ENCODE results near the gene PDS5B. TPM values are rescaled to one million over a fixed set of nuclear protein-coding genes. Genes with fewer than 3 reads are reported as not detected.

The PDS5B gene
- total RNA-seq, 2 experiments from 2014 or later: 44.1 to 46.6 TPM

DNA sequence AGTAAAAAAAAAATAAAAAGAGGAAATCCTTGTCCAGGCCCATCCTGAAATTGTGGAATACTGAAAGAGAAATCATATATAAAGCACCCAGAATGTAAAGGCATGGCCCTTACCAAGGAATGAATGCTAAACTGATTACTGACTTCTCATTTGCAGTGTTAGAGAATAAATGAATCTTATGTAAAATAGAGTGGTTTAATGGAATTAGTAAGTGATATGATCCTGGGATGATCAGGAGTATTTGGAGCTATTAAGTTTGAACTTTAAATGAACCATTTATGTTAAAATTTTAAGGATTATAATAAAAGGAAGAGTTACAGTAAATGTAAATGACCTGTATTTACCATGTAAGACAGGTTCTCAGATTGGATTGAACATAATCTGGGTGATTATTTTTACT lies 75.4 kb downstream of the PDS5B start:
- Mint-ChIP-seq H3K36me3 (ENCODE audit: low read depth) (peaks cover 20% of the 10 kb centered on the region), H3K4me3 (no peak overlapping the region), H3K4me1 (ENCODE audit: low read depth) (peaks cover 13% of the 10 kb centered on the region), H3K27me3 (no peaks in the 10 kb centered on the region), H3K27ac (no peak overlapping the region), H3K9me3 (no peaks in the 10 kb centered on the region)
- intact Hi-C loops (cut with micrococcal nuclease): no loop called here
- TF ChIP-seq, protein P1, sequence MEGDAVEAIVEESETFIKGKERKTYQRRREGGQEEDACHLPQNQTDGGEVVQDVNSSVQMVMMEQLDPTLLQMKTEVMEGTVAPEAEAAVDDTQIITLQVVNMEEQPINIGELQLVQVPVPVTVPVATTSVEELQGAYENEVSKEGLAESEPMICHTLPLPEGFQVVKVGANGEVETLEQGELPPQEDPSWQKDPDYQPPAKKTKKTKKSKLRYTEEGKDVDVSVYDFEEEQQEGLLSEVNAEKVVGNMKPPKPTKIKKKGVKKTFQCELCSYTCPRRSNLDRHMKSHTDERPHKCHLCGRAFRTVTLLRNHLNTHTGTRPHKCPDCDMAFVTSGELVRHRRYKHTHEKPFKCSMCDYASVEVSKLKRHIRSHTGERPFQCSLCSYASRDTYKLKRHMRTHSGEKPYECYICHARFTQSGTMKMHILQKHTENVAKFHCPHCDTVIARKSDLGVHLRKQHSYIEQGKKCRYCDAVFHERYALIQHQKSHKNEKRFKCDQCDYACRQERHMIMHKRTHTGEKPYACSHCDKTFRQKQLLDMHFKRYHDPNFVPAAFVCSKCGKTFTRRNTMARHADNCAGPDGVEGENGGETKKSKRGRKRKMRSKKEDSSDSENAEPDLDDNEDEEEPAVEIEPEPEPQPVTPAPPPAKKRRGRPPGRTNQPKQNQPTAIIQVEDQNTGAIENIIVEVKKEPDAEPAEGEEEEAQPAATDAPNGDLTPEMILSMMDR (IDR thresholded peaks at IDR 0.05): no peak
- ChIA-PET CTCF (interaction anchor here (1.6 to 2.5 kb wide), 3 partner anchors 11 to 80 kb away, joined by 4 to 17 read pairs (median 5); no protein-coding TSS in a partner anchor), POLR2A (no interaction called here)
- DNase-seq (no peak), ATAC-seq (no peak)

DNA sequence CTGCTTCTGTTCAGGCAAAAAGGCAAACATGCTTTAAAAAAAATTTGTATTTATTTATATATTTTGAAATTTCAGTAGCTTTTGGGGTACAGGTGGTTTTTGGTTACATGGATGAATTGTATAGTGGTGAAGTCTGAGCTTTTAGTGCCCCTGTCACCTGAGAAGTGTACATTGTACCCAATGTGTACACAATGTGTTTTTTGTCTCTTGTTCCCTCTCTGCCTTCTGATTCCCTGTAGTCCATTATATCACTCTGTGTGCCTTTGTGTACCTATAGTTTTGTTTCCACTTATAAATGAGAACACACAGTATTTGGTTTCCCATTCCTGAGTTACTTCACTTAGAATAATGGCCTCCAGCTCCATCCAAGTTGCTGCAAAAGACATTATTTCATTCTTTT lies 77.4 kb downstream of the PDS5B start:
- ATAC-seq (no peak), DNase-seq (no peak)
- Mint-ChIP-seq H3K36me3 (ENCODE audit: low read depth) (peaks cover 18% of the 10 kb centered on the region), H3K27me3 (no peaks in the 10 kb centered on the region), H3K4me3 (no peak overlapping the region), H3K9me3 (no peaks in the 10 kb centered on the region), H3K27ac (no peak overlapping the region), H3K4me1 (ENCODE audit: low read depth) (peaks cover 4% of the 10 kb centered on the region)
- intact Hi-C loops (cut with micrococcal nuclease): no loop called here
- TF ChIP-seq, protein P1 (IDR thresholded peaks at IDR 0.05): no peak
- ChIA-PET POLR2A (no interaction called here), CTCF (interaction anchor here (1.2 to 6.9 kb wide), 2 partner anchors 12 to 248 kb away, joined by 4 to 48 read pairs; no protein-coding TSS in a partner anchor)

DNA sequence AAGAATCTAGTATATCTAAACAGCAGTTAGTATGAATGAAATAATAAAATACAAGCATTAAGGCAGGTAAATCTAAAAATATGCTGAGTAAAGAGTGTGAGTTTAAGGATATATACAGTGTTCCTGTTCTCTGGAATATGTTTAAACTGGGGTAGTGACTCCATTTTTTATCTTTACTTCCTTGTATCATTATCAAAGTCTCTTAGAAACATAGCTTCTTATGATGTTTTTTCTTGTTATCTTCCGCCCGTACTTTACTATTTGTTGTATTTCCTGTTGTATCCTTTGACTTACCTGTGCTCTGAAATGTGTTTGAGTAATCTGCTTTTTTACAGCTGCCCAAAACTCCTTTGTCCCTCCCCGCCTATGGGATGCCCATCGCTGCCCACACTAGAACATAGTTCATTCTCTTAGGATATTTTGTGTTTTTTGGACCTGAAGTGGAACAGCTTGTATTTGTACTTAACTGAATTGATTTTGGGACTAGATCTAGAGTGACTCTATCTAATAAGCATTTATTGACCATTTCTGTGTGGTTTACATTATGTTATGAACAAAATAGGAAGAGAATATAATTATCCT lies 80.8 kb downstream of the PDS5B start:
- H3K4me3 Mint-ChIP-seq: no peak overlapping the region
- CTCF ChIA-PET: interaction anchor here (0.9 to 6.9 kb wide), 4 partner anchors 16 to 81 kb away, joined by 3 to 48 read pairs (median 7); partner anchors contain the start of gene PDS5B
- POLR2A ChIA-PET: no interaction called here
- no peaks in the 10 kb centered on the region for H3K9me3 Mint-ChIP-seq
- ATAC-seq (no peak), DNase-seq (no peak)
- H3K27ac Mint-ChIP-seq: no peak overlapping the region
- H3K27me3 Mint-ChIP-seq: no peaks in the 10 kb centered on the region
- intact Hi-C loops (cut with micrococcal nuclease): no loop called here
- TF ChIP-seq, protein P1 (IDR thresholded peaks at IDR 0.05): no peak
- peaks cover 7% of the 10 kb centered on the region for H3K4me1 Mint-ChIP-seq (ENCODE audit: low read depth)
- peaks cover 15% of the 10 kb centered on the region for H3K36me3 Mint-ChIP-seq (ENCODE audit: low read depth)

DNA sequence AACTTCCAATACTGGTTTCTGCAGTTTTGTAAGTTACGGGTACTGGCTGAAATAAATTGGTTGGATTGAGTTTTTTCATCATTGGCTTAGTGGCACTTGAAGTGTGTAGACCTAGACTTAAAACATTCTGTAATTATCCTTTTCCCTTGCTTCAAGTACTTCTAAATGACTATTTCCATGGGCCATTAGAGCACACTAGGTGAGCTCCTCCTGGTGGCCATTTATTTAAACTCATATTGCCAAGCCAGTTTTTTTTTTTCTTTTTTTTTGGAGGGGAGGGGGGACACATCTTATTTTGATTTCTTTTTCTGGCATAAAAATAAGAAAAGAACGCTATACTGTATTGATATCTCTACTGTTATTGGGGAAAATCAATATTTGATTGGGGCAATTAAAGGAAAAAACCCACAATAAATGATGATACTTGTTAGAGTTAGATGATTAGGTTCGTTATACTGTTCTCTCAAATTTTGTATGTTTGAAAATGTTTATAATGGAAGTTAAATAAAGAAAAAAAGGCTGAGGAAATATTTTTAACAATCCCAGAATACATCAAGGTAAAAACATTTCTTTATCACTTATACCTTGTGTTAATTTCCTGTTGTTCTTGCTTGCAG lies 82.9 kb downstream of the PDS5B start:
- Mint-ChIP-seq H3K4me3 (no peak overlapping the region), H3K27ac (no peak overlapping the region), H3K36me3 (ENCODE audit: low read depth) (peaks cover 17% of the 10 kb centered on the region), H3K4me1 (ENCODE audit: low read depth) (peaks cover 7% of the 10 kb centered on the region), H3K9me3 (no peaks in the 10 kb centered on the region), H3K27me3 (no peaks in the 10 kb centered on the region)
- CTCF ChIA-PET: interaction anchor here (0.6 to 6.9 kb wide), 26 partner anchors 10 to 666 kb away, joined by 3 to 48 read pairs (median 4); partner anchors contain the start of gene PDS5B
- ATAC-seq (peak; percentile 56), DNase-seq (peak; percentile 21)
- intact Hi-C loops (cut with micrococcal nuclease): no loop called here
- POLR2A ChIA-PET: interaction anchor here (0.7 kb wide), 1 partner anchor 16 kb away, joined by 6 read pairs; no protein-coding TSS in a partner anchor
- TF ChIP-seq, protein P1 (IDR thresholded peaks at IDR 0.05): peak; percentile 56

DNA sequence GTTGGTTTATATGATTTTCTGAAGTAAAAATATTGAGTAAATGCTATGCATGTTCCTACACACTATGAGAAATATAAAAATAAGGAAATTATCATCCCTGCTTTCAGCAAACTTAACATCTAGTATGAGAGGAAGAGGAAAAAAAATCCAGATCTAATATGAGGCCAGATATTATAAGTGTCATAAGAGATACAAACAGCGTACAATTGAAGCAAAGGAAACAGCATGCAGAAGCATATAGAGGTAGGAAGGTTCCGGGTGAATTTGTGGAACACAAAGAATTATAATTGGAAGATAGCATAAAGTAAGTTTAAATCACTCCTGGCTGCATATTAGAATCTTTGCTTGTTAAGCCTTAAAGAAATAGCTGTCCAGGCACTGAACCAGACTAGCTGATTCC lies 88.3 kb downstream of the PDS5B start:
- H3K4me3 Mint-ChIP-seq: no peak overlapping the region
- peaks cover 10% of the 10 kb centered on the region for H3K4me1 Mint-ChIP-seq (ENCODE audit: low read depth)
- DNase-seq (no peak), ATAC-seq (no peak)
- no peak overlapping the region for H3K27ac Mint-ChIP-seq
- POLR2A ChIA-PET: no interaction called here
- no peaks in the 10 kb centered on the region for H3K27me3 Mint-ChIP-seq
- TF ChIP-seq, protein P1 (IDR thresholded peaks at IDR 0.05): no peak
- no peaks in the 10 kb centered on the region for H3K9me3 Mint-ChIP-seq
- H3K36me3 Mint-ChIP-seq (ENCODE audit: low read depth): peaks cover 17% of the 10 kb centered on the region
- intact Hi-C loops (cut with micrococcal nuclease): no loop called here
- CTCF ChIA-PET: interaction anchor here (1.1 to 1.5 kb wide), 2 partner anchors 24 to 35 kb away, joined by 3 to 6 read pairs; no protein-coding TSS in a partner anchor

Measured in activated CD8-positive, alpha-beta T cell treated with anti-CD3 and anti-CD28 coated beads for 36 hours (primary cell).